Skeletal muscle satellite cell (primary cell): ENCODE results near the gene IWS1. TPM values are rescaled to one million over a fixed set of nuclear protein-coding genes. Genes with fewer than 3 reads are reported as not detected.
"Not testable (repeated sequence)": the region's sequence is repeated elsewhere in the genome, so short reads cannot be mapped to it uniquely, and the experiment has no call there.

Experiments
- H3K27me3 ChIP-seq: 2 replicates; pipeline ENCODE4 v1.7.0; 2013; ENCODE audit warnings: low read length; ENCODE audit not compliant: control insufficient read depth, insufficient read depth
- H3K36me3 ChIP-seq: 2 replicates; pipeline ENCODE4 v1.7.0; 2013; ENCODE audit warnings: mild to moderate bottlenecking, control low read depth, low read length; ENCODE audit not compliant: insufficient read depth
- H3K4me1 ChIP-seq: 2 replicates; pipeline ENCODE4 v1.7.0; 2013; ENCODE audit warnings: low read length; ENCODE audit not compliant: control insufficient read depth, insufficient read depth
- H3K4me2 ChIP-seq: 2 replicates; pipeline ENCODE4 v1.7.0; 2013; ENCODE audit warnings: mild to moderate bottlenecking, low read length
- H3K4me3 ChIP-seq: 2 replicates; pipeline ENCODE4 v1.7.0; 2013; ENCODE audit warnings: low read length
- H3K9ac ChIP-seq: 2 replicates; pipeline ENCODE4 v1.7.0; 2013; ENCODE audit warnings: mild to moderate bottlenecking, low read depth, low read length, moderate library complexity
- H3K9me3 ChIP-seq: replicated peaks from 2 replicates; pipeline ENCODE4 v1.7.0; 2013; ENCODE audit warnings: mild to moderate bottlenecking, control low read depth, low read length
- total RNA-seq: library from RNA; depleted of rRNA; stranded (reverse); fragments of >200 nt; gene quantifications from 2 replicates; pipeline ENCODE4 v1.2.3, GENCODE V29; 2012; rRNA removed

IWS1 gene
- total RNA-seq, result 25.6 and 26.6 TPM in 2 replicates

DNA sequence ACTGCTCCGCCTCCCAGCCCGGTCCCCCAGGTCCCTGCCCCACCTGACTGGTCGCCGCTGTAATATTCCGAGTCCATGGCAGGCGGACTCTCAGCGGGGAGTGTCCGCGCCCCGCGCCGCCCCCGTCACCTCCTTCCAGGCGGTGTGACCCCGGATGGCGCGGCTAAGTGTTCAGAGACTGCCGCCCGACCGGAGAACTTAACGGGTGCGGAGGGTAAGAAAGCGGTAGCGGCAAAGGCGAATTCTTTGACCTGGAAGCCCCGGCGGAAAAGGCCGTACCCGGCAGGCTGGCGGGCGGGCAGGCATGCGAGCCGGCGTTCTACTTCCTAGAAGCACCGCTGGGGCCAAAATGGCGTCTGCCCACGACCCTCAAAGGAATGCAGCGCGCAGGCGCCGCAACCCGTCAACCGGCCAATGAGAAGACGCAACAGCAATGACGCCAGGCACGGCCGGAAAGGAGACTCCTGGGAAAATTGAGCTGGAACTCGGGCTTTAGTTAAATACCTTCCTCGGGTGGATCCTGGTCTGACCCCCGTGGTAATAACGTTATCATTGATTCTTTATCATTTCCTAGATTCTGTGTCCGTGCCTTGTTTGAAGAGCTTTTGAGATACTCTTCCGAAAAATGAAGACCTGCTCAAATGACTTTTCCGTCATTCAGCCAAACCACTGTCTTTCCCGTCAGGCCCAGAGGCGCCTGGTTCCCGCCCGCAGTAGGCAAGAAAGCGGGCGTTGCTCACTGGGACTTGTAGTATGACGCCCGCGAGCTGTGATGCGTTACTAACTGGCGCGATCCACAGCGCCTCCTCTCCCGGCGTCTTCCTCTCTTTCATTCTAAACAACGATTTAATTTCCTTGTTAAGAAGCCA, at the start of gene IWS1:
Gene IWS1 (minus strand): TSS at position 358 of the 869 bp plus-strand sequence. CDS start 281 bp downstream, at position 77.
- H3K9ac ChIP-seq, result peak within 1 kb of the TSS; percentile 98
- H3K27me3 ChIP-seq, result no peaks in the 10 kb centered on the region
- H3K4me3 ChIP-seq, result peak within 1 kb of the TSS; percentile 75
- peaks cover 21% of the 10 kb centered on the region for H3K36me3 ChIP-seq
- peaks cover 16% of the 10 kb centered on the region for H3K4me1 ChIP-seq
- peak within 1 kb of the TSS; percentile 85 for H3K4me2 ChIP-seq
- no peaks in the 10 kb centered on the region for H3K9me3 ChIP-seq

DNA sequence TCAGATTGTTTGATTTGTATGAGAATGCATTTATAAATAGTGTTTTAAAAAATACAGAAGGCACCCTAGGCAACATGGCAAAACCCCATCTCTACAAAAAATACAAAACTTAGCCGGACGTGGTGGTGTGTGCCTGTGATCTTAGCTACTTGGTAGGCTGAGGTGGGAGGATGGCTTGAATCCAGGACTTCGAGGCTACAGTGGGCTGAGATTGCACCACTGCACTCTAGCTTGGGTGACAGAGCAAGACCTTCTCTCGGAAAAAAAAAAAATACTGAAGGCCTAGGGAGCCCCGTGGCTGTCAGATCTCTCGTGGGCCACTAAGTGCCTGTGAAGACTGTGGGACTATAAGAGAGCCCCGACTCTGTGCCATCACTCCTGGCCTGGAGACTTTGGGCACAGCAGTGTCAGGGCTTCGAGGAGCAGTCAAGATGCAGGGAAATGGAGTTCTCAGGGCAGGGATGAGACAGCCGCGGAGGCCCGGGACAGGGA, 49.7 kb upstream of the IWS1 start:
- H3K4me2 ChIP-seq, result peak overlapping the region; percentile 58
- H3K27me3 ChIP-seq, result no peaks in the 10 kb centered on the region
- H3K9me3 ChIP-seq, result no peaks in the 10 kb centered on the region
- H3K4me1 ChIP-seq, result peaks cover 17% of the 10 kb centered on the region
- no peaks in the 10 kb centered on the region for H3K36me3 ChIP-seq
- H3K4me3 ChIP-seq, result no peak overlapping the region
- peak overlapping the region; percentile 2 for H3K9ac ChIP-seq

DNA sequence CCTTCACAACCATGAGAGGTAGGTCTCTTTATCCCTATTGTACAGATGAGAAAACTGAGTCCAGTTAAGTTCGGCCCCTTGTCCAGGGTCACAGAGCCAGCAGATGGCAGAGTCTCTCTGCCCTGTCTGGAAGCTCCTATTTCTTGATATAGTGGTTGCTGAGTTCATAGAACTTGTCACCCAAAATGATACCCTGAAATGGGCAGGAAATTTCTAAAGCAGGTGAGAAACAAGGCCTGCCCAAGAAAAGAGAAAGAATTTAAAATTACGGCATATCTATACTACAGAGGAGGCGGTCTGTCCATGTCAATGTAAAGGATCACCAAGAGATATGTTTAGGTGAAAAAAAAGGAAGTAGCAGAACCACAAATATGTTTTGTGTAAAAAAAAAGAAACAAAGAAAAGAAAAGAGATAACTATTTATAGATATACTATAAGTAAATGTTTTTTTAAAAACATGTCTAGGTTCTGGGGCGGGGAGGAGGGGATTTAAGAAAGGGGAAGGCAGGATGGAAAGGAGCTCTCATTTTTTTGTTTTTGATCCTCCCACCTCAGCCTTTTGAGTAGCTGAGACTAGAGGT, 49.0 kb upstream of the IWS1 start:
- no peak overlapping the region for H3K9ac ChIP-seq
- H3K4me2 ChIP-seq, result no peak overlapping the region
- no peak overlapping the region for H3K4me3 ChIP-seq
- no peaks in the 10 kb centered on the region for H3K27me3 ChIP-seq
- H3K36me3 ChIP-seq, result no peaks in the 10 kb centered on the region
- H3K4me1 ChIP-seq, result peaks cover 24% of the 10 kb centered on the region
- H3K9me3 ChIP-seq, result no peaks in the 10 kb centered on the region

DNA sequence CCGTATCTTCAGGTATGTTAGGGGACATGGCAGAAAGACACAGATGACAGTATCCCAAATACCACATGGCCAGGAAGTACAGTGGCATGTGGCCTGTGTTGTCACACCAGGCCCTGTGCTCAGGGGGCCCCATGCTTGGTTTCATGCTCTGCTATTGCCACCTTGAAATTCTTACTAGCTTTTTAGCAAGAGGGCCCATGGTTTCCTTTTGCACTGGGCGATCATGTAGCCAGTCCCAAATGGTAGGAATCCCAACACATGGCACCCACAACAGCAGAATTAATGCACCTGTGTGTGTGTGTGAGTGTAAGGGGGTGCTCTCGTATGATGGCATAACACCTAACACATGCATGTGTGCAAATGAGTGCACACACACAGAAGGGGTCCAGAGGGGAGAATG, 48.4 kb upstream of the IWS1 start:
- no peak overlapping the region for H3K9ac ChIP-seq
- H3K9me3 ChIP-seq, result no peaks in the 10 kb centered on the region
- H3K27me3 ChIP-seq, result no peaks in the 10 kb centered on the region
- H3K4me2 ChIP-seq, result no peak overlapping the region
- no peak overlapping the region for H3K4me3 ChIP-seq
- H3K4me1 ChIP-seq, result peaks cover 31% of the 10 kb centered on the region
- H3K36me3 ChIP-seq, result no peaks in the 10 kb centered on the region

DNA sequence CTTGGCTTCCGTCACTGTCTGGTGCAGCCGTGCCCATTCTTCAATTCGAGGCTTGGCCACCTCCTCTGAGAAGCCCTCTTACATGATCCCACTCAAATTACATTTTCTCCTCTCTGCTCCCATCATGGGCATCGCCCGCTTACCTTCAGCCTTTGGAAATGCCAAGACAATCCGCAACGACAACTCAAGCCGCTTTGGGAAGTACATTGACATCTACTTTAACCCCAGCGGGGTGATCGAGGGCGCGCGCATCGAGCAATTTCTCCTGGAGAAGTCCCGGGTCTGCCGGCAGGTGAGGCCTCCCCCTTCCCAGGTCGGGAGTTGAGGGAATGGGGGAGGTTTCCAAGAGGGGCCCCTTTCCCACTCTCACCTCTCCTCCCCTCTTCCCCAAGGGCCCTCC, 47.5 kb upstream of the IWS1 start:
- H3K36me3 ChIP-seq, result no peaks in the 10 kb centered on the region
- no peak overlapping the region for H3K4me3 ChIP-seq
- H3K4me1 ChIP-seq, result peaks cover 40% of the 10 kb centered on the region
- H3K4me2 ChIP-seq, result no peak overlapping the region
- H3K9me3 ChIP-seq, result no peaks in the 10 kb centered on the region
- no peaks in the 10 kb centered on the region for H3K27me3 ChIP-seq
- no peak overlapping the region for H3K9ac ChIP-seq

DNA sequence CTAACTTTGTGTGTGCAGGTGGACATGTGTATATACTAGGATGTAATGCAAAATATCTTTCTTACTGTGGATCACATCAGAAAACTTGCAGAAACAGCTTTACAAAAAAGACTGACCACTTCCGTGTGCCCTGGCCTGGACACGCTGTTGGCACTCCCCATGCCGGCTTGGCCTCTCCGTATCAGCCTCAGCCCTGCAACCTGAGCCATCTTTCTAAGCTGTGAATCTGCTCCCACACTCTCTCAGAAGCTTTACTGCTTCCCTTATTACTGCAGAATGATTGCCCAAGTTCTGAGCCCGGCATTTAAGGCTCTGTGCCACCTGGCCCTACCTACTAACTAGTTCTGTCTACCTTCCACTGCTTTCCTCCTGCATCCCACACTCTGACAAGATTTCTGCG, 47.0 kb upstream of the IWS1 start:
- no peak overlapping the region for H3K4me3 ChIP-seq
- no peak overlapping the region for H3K9ac ChIP-seq
- no peaks in the 10 kb centered on the region for H3K9me3 ChIP-seq
- H3K27me3 ChIP-seq, result no peaks in the 10 kb centered on the region
- H3K4me2 ChIP-seq, result no peak overlapping the region
- peaks cover 44% of the 10 kb centered on the region for H3K4me1 ChIP-seq
- H3K36me3 ChIP-seq, result no peaks in the 10 kb centered on the region

DNA sequence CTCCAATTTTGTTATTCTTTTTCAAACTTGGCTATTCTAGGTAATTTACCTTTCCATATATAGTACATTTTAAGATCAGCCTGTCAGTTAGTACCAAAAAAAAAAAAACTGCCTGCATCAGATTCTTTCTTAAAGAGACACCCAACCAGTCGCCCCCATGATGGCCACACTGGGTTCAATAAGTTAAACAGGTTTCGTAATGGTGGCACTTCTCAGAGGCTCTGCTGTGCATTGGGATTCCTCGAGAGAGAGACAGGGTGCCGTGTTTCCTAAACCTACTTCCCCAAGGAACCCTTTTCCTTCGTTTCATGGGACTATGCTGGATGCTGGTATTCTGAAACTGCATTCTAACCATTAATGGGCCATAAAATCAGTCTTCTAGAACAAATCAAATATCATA, 46.6 kb upstream of the IWS1 start:
- Histone ChIP-seq H3K4me2 (no peak overlapping the region), H3K27me3 (no peaks in the 10 kb centered on the region), H3K9me3 (no peaks in the 10 kb centered on the region), H3K9ac (no peak overlapping the region), H3K4me1 (peaks cover 49% of the 10 kb centered on the region), H3K36me3 (no peaks in the 10 kb centered on the region), H3K4me3 (no peak overlapping the region)

DNA sequence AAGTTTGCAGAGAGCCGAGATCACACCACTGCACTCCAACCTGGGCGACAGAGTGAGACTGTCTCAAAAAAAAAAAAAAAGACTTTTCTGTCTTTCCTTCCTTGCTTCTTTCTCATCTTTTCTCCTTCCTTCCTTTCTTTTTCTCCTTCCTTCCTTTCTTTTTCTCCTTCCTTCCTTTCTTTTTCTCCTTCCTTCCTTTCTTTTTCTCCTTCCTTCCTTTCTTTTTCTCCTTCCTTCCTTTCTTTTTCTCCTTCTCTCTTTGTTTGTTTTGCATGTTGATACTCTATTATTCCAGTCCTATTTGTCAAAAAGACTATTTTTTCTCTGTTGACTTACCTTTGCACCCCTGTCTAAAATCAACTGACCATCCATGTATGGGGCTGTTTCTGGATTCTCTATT, 46.1 kb upstream of the IWS1 start:
- H3K4me2 ChIP-seq, H3K4me3 ChIP-seq, H3K9ac ChIP-seq, H3K27me3 ChIP-seq, H3K9me3 ChIP-seq, H3K36me3 ChIP-seq: not testable (repeated sequence)
- peaks cover 50% of the 10 kb centered on the region for H3K4me1 ChIP-seq

DNA sequence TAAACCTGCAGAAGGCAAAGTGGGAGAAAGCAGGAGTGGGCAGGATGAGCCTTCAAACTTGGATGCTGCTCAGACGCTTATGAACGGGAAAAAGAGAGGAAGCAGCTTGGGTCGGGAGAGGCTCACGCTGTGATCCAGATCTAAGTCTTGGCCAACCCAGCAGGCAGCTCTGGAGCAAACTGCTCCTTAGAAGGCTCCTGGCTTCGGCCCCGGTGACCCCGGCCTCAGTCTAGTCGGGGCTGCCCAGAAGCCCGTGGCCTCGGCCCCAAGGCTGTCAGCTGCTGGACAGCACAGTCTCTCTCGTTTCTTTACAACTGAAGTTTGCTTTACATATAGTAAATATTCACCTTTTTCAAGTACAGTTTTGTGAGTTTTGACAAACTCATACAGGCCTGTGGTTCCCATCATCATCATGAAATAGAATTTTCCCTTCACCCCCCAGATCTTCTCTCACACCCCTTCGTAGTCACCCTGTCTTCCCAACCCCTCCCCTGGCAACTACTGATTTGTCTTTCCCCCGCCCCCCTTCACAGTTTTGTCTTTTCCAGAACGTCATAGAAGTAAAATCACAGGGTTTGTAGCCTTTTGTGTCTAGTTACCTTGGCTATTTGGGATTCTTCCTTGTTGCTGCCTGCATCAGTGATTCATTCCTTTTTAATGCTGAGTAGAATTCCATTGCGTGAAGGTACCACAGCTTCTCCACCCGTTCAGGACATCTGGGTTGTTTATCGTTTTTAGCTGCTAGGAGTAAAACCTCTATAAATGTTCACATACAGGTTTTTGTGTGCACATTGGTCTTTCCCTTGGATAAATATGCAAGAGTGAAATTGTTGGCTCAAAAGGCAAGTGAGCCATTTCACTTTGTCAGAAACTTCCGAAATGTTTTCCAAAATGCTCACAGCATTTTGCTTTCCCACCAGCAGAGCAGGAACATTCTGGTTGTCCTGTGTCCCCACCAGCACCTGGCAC, 44.3 kb upstream of the IWS1 start:
- no peaks in the 10 kb centered on the region for H3K9me3 ChIP-seq
- peak overlapping the region; percentile 55 for H3K4me2 ChIP-seq
- H3K4me3 ChIP-seq, result no peak overlapping the region
- peak overlapping the region; percentile 13 for H3K9ac ChIP-seq
- peaks cover 35% of the 10 kb centered on the region for H3K4me1 ChIP-seq
- H3K36me3 ChIP-seq, result no peaks in the 10 kb centered on the region
- no peaks in the 10 kb centered on the region for H3K27me3 ChIP-seq

DNA sequence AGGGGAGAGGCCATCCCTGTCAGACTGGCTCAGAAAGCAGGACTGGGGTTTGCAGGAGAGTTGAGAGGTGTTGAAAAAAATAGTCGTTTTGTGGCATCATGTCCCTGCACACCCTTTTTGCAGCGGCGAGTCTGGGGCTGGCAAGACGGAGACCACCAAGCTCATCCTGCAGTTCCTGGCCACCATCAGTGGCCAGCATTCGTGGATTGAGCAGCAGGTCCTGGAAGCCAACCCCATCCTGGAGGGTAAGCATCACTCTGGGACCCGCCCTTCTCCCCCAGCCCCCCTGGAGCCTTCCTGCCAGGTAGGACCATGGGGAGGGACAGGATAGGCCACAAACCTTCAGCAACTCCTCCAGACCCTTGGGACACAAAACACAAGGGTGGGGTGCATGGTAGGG, 43.4 kb upstream of the IWS1 start:
- Histone ChIP-seq H3K27me3 (no peaks in the 10 kb centered on the region), H3K36me3 (no peaks in the 10 kb centered on the region), H3K9ac (no peak overlapping the region), H3K4me2 (peak overlapping the region; percentile 55), H3K9me3 (no peaks in the 10 kb centered on the region), H3K4me1 (peaks cover 35% of the 10 kb centered on the region), H3K4me3 (no peak overlapping the region)

DNA sequence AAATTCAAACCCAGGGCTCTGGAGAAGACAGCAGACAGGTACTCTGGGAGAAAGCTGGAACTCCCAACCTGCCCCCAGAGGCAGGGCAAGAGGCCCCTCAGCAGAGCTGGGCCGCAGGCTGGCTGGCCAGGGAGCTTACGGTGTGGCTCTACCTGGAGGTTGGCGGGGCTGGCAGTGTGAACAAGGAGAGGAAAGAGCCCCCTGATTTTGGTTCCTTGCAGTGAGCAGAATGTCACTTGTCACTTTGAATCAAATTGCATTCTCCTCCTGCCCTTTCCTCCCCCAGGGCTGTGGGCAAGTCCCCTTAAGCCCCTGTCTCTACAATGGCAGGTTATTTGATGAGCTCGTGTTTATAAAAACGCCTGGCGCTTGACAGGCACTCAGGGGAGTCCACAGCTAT, 41.8 kb upstream of the IWS1 start:
- Histone ChIP-seq H3K4me1 (peaks cover 35% of the 10 kb centered on the region), H3K27me3 (no peaks in the 10 kb centered on the region), H3K36me3 (no peaks in the 10 kb centered on the region), H3K9me3 (no peaks in the 10 kb centered on the region), H3K9ac (no peak overlapping the region), H3K4me3 (no peak overlapping the region), H3K4me2 (peak overlapping the region; percentile 12)
